ENCODE results near the gene SLC22A15. TPM values are rescaled to one million over a fixed set of nuclear protein-coding genes. Genes with fewer than 3 reads are reported as not detected.
"Not testable (repeated sequence)": the region's sequence is repeated elsewhere in the genome, so short reads cannot be mapped to it uniquely, and the experiment has no call there.

Gene SLC22A15
- total and polyA plus RNA-seq, 7 donors: 0.09 to 1.0 (median 0.39) TPM

- Histone ChIP-seq H3K4me1 (no peaks in the 10 kb centered on the region), H3K27me3 (ENCODE audit: insufficient read depth in 3 of 3, low read length in 2 of 3) (no peaks in the 10 kb centered on the region), H3K27ac (no peak overlapping the region), H3K9me3 (no peaks in the 10 kb centered on the region), H3K36me3 (ENCODE audit: insufficient read depth in 1 of 2, low read depth in 1 of 2) (no peaks in the 10 kb centered on the region), H3K4me3 (no peak overlapping the region)
- intact Hi-C loops (cut with DNase I): no loop called here
- ATAC-seq (no peak), DNase-seq (no peak)
- TF ChIP-seq, protein P1, sequence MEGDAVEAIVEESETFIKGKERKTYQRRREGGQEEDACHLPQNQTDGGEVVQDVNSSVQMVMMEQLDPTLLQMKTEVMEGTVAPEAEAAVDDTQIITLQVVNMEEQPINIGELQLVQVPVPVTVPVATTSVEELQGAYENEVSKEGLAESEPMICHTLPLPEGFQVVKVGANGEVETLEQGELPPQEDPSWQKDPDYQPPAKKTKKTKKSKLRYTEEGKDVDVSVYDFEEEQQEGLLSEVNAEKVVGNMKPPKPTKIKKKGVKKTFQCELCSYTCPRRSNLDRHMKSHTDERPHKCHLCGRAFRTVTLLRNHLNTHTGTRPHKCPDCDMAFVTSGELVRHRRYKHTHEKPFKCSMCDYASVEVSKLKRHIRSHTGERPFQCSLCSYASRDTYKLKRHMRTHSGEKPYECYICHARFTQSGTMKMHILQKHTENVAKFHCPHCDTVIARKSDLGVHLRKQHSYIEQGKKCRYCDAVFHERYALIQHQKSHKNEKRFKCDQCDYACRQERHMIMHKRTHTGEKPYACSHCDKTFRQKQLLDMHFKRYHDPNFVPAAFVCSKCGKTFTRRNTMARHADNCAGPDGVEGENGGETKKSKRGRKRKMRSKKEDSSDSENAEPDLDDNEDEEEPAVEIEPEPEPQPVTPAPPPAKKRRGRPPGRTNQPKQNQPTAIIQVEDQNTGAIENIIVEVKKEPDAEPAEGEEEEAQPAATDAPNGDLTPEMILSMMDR (IDR thresholded peaks at IDR 0.05): no peak
- 85 to 88% (median 85%) methylated on average over 13 of the region's 13 CpGs for WGBS, 3 donors
Observed at GRCh38 chr1:116031302-116031835, 55.1 kb downstream of the SLC22A15 start.

DNA sequence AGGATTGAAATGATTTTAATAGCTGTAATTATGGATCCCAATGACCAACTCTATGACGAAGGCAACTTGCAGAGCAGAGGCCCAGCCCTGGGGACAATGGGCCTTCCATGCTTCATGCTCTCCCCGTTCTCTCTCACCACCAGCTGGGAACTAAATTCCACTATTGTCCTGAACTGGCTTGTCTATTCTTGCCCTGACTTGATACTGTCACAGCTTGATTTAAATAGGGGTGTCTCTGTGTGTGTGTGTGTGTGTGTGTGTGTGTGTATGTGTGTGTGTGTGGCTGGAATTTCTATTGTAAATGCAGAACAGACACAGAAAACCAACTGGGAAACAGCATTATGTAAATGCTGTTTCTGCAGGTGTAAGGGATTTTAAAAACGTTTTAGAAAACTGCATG lies 57.0 kb downstream of the SLC22A15 start:
- H3K27me3 ChIP-seq (ENCODE audit: insufficient read depth in 3 of 3, low read length in 2 of 3): no peaks in the 10 kb centered on the region
- no peak for ATAC-seq
- H3K9me3 ChIP-seq: no peaks in the 10 kb centered on the region
- no peaks in the 10 kb centered on the region for H3K36me3 ChIP-seq (ENCODE audit: insufficient read depth in 1 of 2, low read depth in 1 of 2)
- H3K4me3 ChIP-seq: no peak overlapping the region
- TF ChIP-seq, protein P1 (IDR thresholded peaks at IDR 0.05): no peak
- no peak overlapping the region for H3K27ac ChIP-seq
- H3K4me1 ChIP-seq: no peaks in the 10 kb centered on the region
- no peak for DNase-seq
- intact Hi-C loops (cut with DNase I): no loop called here
- 50 to 55% (median 55%) methylated on average over 3 of the region's 3 CpGs for WGBS, 3 donors

- TF ChIP-seq, protein P1 (IDR thresholded peaks at IDR 0.05): no peak
- ATAC-seq: no peak
- Histone ChIP-seq H3K9me3 (no peaks in the 10 kb centered on the region), H3K4me1 (no peaks in the 10 kb centered on the region), H3K27me3 (ENCODE audit: insufficient read depth in 3 of 3, low read length in 2 of 3) (peaks cover 0 to 2% (median 0%) of the 10 kb centered on the region in 3 donors), H3K36me3 (ENCODE audit: insufficient read depth in 1 of 2, low read depth in 1 of 2) (no peaks in the 10 kb centered on the region), H3K27ac (no peak overlapping the region), H3K4me3 (no peak overlapping the region)
- DNase-seq: no peak
- 70 to 73% (median 72%) methylated on average over 4 of the region's 4 CpGs for WGBS, 3 donors
- intact Hi-C loops (cut with DNase I): no loop called here
Observed at GRCh38 chr1:116036255-116036654, 59.9 kb downstream of the SLC22A15 start.

- Histone ChIP-seq H3K4me3 (no peak overlapping the region), H3K27me3 (ENCODE audit: insufficient read depth in 3 of 3, low read length in 2 of 3) (peaks cover 0 to 2% (median 0%) of the 10 kb centered on the region in 3 donors), H3K27ac (no peak overlapping the region), H3K4me1 (no peaks in the 10 kb centered on the region), H3K36me3 (ENCODE audit: insufficient read depth in 1 of 2, low read depth in 1 of 2) (no peaks in the 10 kb centered on the region), H3K9me3 (no peaks in the 10 kb centered on the region)
- TF ChIP-seq, protein P1 (IDR thresholded peaks at IDR 0.05): no peak
- no peak for ATAC-seq
- 33 to 37% (median 35%) methylated on average over 2 of the region's 2 CpGs for WGBS, 3 donors
- intact Hi-C loops (cut with DNase I): no loop called here
- DNase-seq: no peak
Observed at GRCh38 chr1:116038679-116039078, 62.4 kb downstream of the SLC22A15 start.

- no peak for DNase-seq
- 94% methylated on average over 4 of the region's 4 CpGs for WGBS, 3 donors
Observed at GRCh38 chr1:116044071-116044470, 67.8 kb downstream of the SLC22A15 start.

GRCh38 chr1:116046933-116047332 lies 70.6 kb downstream of the SLC22A15 start:
- DNase-seq; H3K4me3 ChIP-seq; H3K4me1 ChIP-seq; H3K27me3 ChIP-seq (ENCODE audit: insufficient read depth in 3 of 3, low read length in 2 of 3); H3K27ac ChIP-seq; intact Hi-C loops (cut with DNase I); H3K36me3 ChIP-seq (ENCODE audit: insufficient read depth in 1 of 2, low read depth in 1 of 2); ATAC-seq; H3K9me3 ChIP-seq: not testable (repeated sequence)
- WGBS, 3 donors: 83 to 92% (median 86%) methylated on average over 8 of the region's 8 CpGs

More at GRCh38 chr1:116044071-116044470, 67.8 kb downstream of the SLC22A15 start:
- H3K4me1 ChIP-seq: no peaks in the 10 kb centered on the region
- no peaks in the 10 kb centered on the region for H3K36me3 ChIP-seq (ENCODE audit: insufficient read depth in 1 of 2, low read depth in 1 of 2)
- intact Hi-C loops (cut with DNase I): no loop called here
- no peaks in the 10 kb centered on the region for H3K9me3 ChIP-seq
- TF ChIP-seq, protein P1 (IDR thresholded peaks at IDR 0.05): no peak
- H3K27ac ChIP-seq: no peak overlapping the region
- peaks cover 0 to under 1% (median 0%) of the 10 kb centered on the region in 3 donors for H3K27me3 ChIP-seq (ENCODE audit: insufficient read depth in 3 of 3, low read length in 2 of 3)
- H3K4me3 ChIP-seq: no peak overlapping the region
- ATAC-seq: no peak

DNA sequence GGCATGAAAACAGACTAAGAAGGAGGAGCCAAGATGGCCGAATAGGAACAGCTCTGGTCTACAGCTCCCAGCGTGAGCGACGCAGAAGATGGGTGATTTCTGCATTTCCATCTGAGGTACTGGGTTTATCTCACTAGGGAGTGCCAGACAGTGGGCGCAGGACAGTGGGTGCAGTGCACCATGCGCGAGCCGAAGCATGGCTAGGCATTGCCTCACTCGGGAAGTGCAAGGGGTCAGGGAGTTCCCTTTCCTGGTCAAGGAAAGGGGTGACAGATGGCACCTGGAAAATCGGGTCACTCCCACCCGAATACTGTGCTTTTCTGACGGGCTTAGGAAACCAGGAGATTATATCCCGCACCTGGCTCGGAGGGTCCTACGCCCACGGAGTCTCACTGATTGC lies 75.6 kb downstream of the SLC22A15 start:
- intact Hi-C loops (cut with DNase I); ATAC-seq; H3K27me3 ChIP-seq (ENCODE audit: insufficient read depth in 3 of 3, low read length in 2 of 3); H3K36me3 ChIP-seq (ENCODE audit: insufficient read depth in 1 of 2, low read depth in 1 of 2); H3K9me3 ChIP-seq; H3K4me3 ChIP-seq; H3K4me1 ChIP-seq; H3K27ac ChIP-seq; DNase-seq: not testable (repeated sequence)
- WGBS, 3 donors: 94 to 97% (median 95%) methylated on average over 16 of the region's 16 CpGs
